GM12872 (cell line): ENCODE results near the gene HIPK3.

Source experiments
- TF ChIP-seq, protein P1 (sequence below): IDR thresholded peaks from 3 replicates; pipeline ENCODE4 v1.5.1; 2011; ENCODE audit warnings: low read depth, mild to moderate bottlenecking, low read length, moderate library complexity; ENCODE audit not compliant: insufficient read depth

HIPK3 gene

DNA sequence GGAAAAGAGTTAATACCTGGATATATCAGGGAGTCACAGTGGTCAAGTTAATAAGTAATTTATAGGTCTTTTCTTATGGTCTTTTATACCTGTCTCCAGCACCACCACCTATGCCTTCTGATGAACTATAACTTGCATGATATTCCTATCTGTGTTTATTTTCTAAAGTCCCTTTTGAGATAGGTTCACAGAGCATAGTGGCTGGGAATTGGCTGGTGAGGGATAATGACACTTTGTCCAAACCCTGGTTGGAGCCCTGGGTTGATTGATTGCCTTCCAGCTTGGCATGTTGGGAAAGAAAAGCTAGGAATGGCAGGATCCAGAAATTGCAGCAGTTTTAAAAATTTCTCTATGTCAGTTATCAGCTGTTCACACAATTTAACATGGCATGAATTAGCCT, 23.2 kb downstream of the HIPK3 start:
- TF ChIP-seq, protein P1, sequence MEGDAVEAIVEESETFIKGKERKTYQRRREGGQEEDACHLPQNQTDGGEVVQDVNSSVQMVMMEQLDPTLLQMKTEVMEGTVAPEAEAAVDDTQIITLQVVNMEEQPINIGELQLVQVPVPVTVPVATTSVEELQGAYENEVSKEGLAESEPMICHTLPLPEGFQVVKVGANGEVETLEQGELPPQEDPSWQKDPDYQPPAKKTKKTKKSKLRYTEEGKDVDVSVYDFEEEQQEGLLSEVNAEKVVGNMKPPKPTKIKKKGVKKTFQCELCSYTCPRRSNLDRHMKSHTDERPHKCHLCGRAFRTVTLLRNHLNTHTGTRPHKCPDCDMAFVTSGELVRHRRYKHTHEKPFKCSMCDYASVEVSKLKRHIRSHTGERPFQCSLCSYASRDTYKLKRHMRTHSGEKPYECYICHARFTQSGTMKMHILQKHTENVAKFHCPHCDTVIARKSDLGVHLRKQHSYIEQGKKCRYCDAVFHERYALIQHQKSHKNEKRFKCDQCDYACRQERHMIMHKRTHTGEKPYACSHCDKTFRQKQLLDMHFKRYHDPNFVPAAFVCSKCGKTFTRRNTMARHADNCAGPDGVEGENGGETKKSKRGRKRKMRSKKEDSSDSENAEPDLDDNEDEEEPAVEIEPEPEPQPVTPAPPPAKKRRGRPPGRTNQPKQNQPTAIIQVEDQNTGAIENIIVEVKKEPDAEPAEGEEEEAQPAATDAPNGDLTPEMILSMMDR, result no peak

DNA sequence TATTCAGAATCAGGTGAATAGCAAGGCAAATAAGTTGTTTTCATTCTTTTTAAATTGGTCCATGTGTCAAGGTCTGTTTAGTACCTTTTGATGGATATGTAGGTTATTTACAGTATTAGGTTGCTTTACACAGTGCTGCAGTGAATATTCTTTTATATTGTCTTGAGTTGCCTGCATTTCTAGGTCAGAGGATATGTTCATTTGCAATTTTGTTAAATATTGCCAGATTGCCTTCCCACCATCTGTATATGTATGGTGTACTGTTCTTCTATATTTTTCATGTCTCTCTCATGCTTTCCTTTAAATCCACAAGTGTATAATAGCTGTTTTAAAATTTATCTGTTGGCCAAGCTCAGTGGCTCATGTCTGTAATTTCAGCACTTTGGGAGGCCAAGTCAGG, 24.6 kb downstream of the HIPK3 start:
- TF ChIP-seq, protein P1, result no peak

DNA sequence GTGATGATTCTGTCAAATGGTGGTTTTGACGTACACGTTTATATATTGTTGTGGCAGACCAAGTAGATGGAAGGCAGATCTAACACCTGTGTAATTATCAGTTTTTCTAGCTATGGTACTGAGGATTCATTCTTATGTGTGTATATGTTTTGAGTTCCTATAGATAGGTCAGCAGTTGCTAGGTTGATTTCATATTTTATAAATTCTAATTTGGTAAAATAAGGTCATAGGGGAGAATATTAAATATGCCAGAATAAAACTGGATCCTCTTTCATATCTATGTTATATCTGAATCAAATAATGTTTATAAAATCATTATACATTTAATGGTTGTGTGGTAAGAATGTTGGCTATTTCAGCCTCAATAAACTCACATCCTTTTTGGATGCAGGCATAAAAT, 27.6 kb downstream of the HIPK3 start:
- TF ChIP-seq, protein P1, result no peak

DNA sequence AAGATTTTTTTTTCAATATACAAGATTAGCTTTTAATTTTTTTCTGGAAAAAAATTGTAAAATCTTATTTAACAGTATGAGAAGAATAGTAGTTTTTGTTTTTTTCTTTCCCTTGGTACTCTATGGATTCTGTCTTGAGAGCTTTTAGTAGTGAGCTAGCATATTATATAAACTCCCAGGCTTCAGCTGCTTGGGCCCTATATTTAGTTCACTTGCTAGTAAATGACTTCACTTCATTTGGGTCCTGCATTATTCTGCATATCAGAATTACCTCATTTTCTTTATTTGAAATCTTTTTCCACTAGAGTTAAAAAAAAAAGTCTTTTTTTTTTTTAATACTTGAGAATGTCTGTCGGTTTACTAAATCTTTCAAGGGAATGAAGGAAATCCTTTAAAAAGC, 33.1 kb downstream of the HIPK3 start:
- TF ChIP-seq, protein P1, result no peak

DNA sequence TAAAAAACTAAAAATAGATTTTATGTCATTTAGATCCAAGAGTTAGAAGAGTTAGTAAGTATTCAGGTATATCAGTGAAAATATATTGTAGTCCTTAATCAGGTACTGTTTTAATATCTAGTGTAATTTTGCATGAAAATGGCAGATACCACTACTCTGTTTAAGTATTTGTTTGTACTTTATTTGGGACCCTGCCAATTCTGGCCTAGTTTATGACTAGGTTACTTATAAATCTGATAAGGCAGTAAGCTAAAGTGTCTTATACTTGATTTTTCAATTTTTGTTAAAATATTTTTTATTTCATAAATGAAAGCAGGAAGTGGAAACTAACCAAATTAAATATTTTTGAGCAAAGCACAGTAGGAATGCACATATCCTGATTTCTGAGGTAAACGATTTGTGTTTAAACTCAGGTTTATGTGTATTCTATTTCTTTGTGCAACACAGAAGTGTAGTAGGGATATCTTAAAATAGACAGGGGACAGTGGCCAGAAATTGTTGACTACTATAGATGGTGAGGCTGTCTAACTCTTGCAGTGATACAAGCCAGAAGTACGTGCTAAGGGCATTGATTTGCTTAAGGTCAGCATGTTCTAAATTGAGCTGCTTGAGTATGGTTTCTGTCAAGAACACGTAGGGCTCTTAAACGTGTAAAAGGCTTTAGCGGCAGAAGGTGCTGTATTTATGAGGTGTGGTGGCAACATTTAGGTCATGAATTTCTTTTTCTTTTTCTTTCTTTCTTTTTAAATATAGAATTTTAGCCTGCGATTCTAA, 34.0 kb downstream of the HIPK3 start:
- TF ChIP-seq, protein P1, result no peak

DNA sequence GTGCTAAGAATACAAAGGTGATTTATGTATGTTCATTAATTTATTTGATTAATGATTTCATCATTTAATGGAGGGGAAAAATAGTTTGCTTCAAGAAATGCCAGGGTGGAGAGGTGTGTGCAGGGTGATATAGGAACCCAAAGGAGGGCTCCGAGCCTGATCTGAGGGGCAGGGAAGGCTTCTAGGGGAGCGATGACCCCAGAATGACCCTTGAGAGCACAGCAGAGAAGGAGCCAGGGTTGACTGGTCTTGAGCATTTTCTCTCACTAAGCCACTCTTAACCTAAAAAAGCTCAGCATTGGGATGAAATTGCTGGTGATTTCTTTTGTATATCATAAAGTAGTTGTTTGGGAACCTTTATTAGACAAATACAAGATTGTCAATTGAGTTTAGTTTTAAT, 35.1 kb downstream of the HIPK3 start:
- TF ChIP-seq, protein P1, result no peak

DNA sequence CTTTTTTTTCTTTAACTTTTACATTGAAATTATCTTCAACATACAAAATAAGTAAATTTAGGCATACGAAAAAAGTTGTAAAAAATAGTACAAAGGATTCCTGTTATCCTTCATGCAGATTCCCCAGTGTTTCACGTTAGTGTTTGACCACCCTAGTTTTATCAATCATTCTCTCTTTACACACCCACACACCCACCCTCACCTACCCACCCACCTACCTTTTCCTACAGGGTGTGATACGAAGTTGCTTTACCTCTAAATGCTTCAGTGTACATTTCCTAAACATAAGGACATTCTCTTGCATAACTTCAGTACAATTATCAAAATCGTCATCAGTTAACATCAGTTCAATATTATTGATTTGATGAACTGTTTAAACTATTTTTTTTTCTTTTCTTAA, 37.0 kb downstream of the HIPK3 start:
- TF ChIP-seq, protein P1, result no peak
